Measurements from ENCODE around the gene GRAMD4. TPM values are rescaled to one million over a fixed set of nuclear protein-coding genes. Genes with fewer than 3 reads are reported as not detected.

Gene GRAMD4
- total and polyA plus RNA-seq, 10 of the 15 experiments (the other 5 are each of a cell fraction or from before 2014, with no cell fraction given) = 0.21 to 45.5 (median 10.6) TPM

DNA sequence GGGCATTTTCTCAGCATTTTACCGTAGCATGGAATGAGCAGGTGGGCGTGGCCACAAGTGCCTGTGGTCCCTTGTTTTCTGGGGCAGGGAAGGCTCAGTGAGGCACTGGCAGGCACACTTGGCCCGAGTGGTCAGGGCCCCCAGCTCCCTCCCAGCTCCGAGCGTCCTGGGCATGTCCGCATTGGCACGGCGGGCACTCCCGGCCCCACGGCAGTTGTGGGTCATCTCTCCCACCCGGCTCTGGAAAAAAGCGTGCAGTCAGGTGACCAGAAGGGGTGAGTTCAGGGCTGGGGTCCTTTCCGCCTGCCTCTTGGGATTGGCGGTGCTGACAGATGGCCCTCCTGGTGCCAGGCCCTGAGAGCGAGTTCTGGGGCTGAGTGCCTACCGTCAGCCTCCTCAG lies 55.8 kb downstream of the GRAMD4 start:
- no TSS peak for BruUV-seq (replicated peaks)
- Histone ChIP-seq H3K27ac (ENCODE audit: control insufficient read depth, insufficient read depth) (no peak overlapping the region), H3K27me3 (replicated peaks in 1 of 2; ENCODE audit: control insufficient read depth in 2 of 2, insufficient read depth in 2 of 2, low read length in 1 of 2) (no peaks in the 10 kb centered on the region), H3K4me1 (ENCODE audit: control insufficient read depth, insufficient read depth, low read length) (peaks cover 8% of the 10 kb centered on the region), H3K79me2 (ENCODE audit: control insufficient read depth, insufficient read depth, low read length) (no peaks in the 10 kb centered on the region), H3K4me3 (no peak overlapping the region), H2AFZ (ENCODE audit: control insufficient read depth, low read depth, low read length) (no peak overlapping the region), H3K9me3 (replicated peaks; ENCODE audit: control insufficient read depth, insufficient read depth, low read length) (no peaks in the 10 kb centered on the region), H3K9ac (ENCODE audit: control insufficient read depth, insufficient read depth, low read length) (no peak overlapping the region), H3K36me3 (ENCODE audit: control insufficient read depth in 2 of 2, insufficient read depth in 2 of 2, low read length in 1 of 2) (peaks cover 0 to 7% of the 10 kb centered on the region in 2 experiments; a peak in 3 of 4 replicates), H4K20me1 (ENCODE audit: control insufficient read depth, insufficient read depth) (no peaks in the 10 kb centered on the region), H3K4me2 (ENCODE audit: control insufficient read depth, insufficient read depth) (no peak overlapping the region)
- WGBS (ENCODE audit: insufficient coverage, insufficient replicate concordance, low lambda C conversion rate, missing lambda C conversion rate) = 78% methylated on average over 16 of the region's 16 CpGs
- intact Hi-C loops (cut with micrococcal nuclease; ENCODE audit: unreplicated experiment) (no loop called here), in situ Hi-C loops (cut with MboI) (no loop called here)
- SMC1A ChIA-PET (ENCODE audit: uncharacterized antibody, unreplicated experiment) = no interaction called here
- POLR2A ChIA-PET = no interaction called here
- TF ChIP-seq, protein P1, sequence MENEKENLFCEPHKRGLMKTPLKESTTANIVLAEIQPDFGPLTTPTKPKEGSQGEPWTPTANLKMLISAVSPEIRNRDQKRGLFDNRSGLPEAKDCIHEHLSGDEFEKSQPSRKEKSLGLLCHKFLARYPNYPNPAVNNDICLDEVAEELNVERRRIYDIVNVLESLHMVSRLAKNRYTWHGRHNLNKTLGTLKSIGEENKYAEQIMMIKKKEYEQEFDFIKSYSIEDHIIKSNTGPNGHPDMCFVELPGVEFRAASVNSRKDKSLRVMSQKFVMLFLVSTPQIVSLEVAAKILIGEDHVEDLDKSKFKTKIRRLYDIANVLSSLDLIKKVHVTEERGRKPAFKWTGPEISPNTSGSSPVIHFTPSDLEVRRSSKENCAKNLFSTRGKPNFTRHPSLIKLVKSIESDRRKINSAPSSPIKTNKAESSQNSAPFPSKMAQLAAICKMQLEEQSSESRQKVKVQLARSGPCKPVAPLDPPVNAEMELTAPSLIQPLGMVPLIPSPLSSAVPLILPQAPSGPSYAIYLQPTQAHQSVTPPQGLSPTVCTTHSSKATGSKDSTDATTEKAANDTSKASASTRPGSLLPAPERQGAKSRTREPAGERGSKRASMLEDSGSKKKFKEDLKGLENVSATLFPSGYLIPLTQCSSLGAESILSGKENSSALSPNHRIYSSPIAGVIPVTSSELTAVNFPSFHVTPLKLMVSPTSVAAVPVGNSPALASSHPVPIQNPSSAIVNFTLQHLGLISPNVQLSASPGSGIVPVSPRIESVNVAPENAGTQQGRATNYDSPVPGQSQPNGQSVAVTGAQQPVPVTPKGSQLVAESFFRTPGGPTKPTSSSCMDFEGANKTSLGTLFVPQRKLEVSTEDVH (IDR thresholded peaks at IDR 0.05; ENCODE audit: low read depth, partially characterized antibody) = no peak
- TF ChIP-seq JUND (IDR thresholded peaks at IDR 0.05; ENCODE audit: low read depth, low read length) (no peak), IKZF1 (conservative IDR thresholded peaks at IDR 0.05) (no peak), JUNB (IDR thresholded peaks at IDR 0.05) (no peak), POLR2AphosphoS2 (IDR thresholded peaks at IDR 0.05; ENCODE audit: low read depth, low read length) (no peak), SRF (IDR thresholded peaks at IDR 0.05; ENCODE audit: low read depth in 2 of 2, low read length in 2 of 2) (no peak), RELA (IDR thresholded peaks at IDR 0.05; ENCODE audit: borderline replicate concordance, partially characterized antibody) (no peak)
- ATAC-seq = no peak
- DNase-seq (ENCODE audit: low read depth, low spot score) = no peak
- RAD21 ChIA-PET (ENCODE audit: unreplicated experiment) = no interaction called here
- FAIRE-seq = no peak
- CTCF ChIA-PET = interaction anchor here (1.5 kb wide), 1 partner anchor 112 kb away, joined by 5 read pairs; no protein-coding TSS in a partner anchor
